HepG2 (cell line): Measurements from ENCODE around the gene NCBP2L. TPM values are rescaled to one million over a fixed set of nuclear protein-coding genes. Genes with fewer than 3 reads are reported as not detected.

ENCODE experiments used
- ATAC-seq: fragments of 200-7000 bp; cut with Tn5 transposase; 3 replicates; pipeline ENCODE4 v1.9.1; 2020; ENCODE audit warnings: mild to moderate bottlenecking, moderate library complexity
- BruUV-seq: library from RNA; stranded (reverse); fragments of 400-500 nt; replicated peaks from 2 replicates; lab custom pipeline; 2021; lab: Mats Ljungman, UMichigan
- CTCF ChIA-PET: fragments of 300-600 bp; formaldehyde crosslinking; extraction: SDS; loops from one replicate; lab custom pipeline; 2021; ENCODE audit warnings: low total read pairs, inconsistent platforms, low intra/inter-chr PET ratio; lab: Yijun Ruan, JAX
- POLR2A ChIA-PET: fragments of 350-600 bp; sonication (Branson Sonifier 250); formaldehyde crosslinking; loops from one replicate; lab custom pipeline; 2020; ENCODE audit warnings: antibody characterized with exemption, inconsistent platforms; lab: Yijun Ruan, JAX
- DNase-seq: peaks from one replicate; pipeline ENCODE4 v3.0.0-alpha.2; 2015; ENCODE audit warnings: low spot score
- FAIRE-seq: peaks from 3 replicates; lab custom pipeline; 2011; peaks lifted over from hg19 to GRCh38; lab: Jason Lieb, UNC
- H2AFZ ChIP-seq: one replicate; pipeline ENCODE4 v1.6.1; 2011; ENCODE audit warnings: low read length, inconsistent platforms
- H3K27ac ChIP-seq: fragments of 300-600 bp; 3 replicates; pipeline ENCODE4 v1.8.0; 2011; ENCODE audit warnings: mixed run types, mild to moderate bottlenecking, mixed read lengths, low read length, inconsistent platforms; ENCODE audit not compliant: insufficient read depth; ENCODE audit errors: extremely low read length
- H3K27me3 ChIP-seq, 2 experiments: fragments of 200-600 bp in 1 of 2; 2 replicates in 1 of 2; 3 replicates in 1 of 2; pipeline versions ENCODE4 v1.6.0 to v1.8.0; 2011; ENCODE audit warnings: low read length in 2 of 2, mild to moderate bottlenecking in 2 of 2, moderate library complexity in 2 of 2, inconsistent platforms in 1 of 2; ENCODE audit not compliant: insufficient read depth in 2 of 2, control insufficient read depth in 1 of 2
- H3K36me3 ChIP-seq, 2 experiments: fragments of 200-600 bp in 1 of 2; replicated peaks in 1 of 2; 2 replicates in 1 of 2; 3 replicates in 1 of 2; pipeline versions ENCODE4 v1.5.1 to v1.8.0; 2011; ENCODE audit warnings: low read length in 2 of 2, inconsistent platforms in 1 of 2; ENCODE audit not compliant: insufficient read depth in 2 of 2, control insufficient read depth in 1 of 2
- H3K4me1 ChIP-seq: 2 replicates; pipeline ENCODE4 v1.5.1; 2012; ENCODE audit warnings: low read length, inconsistent platforms; ENCODE audit not compliant: insufficient read depth
- H3K4me2 ChIP-seq: 2 replicates; pipeline ENCODE4 v1.6.0; 2011; ENCODE audit warnings: low read depth, low read length, inconsistent platforms
- H3K4me3 ChIP-seq, 3 experiments: fragments of 200-600 bp in 1 of 3; sonication (generic), shearing (Covaris generic) in 1 of 3; replicated peaks in 1 of 3; 2 replicates each; pipeline ENCODE4 v1.5.1; 2011 to 2016; ENCODE audit warnings: low read length in 3 of 3, inconsistent platforms in 2 of 3, low read depth in 2 of 3, mild to moderate bottlenecking in 2 of 3, control low read depth in 1 of 3, mixed read lengths in 1 of 3; ENCODE audit not compliant: insufficient read depth in 1 of 3
- H3K79me2 ChIP-seq: one replicate; pipeline ENCODE4 v1.6.1; 2011; ENCODE audit warnings: low read length, inconsistent platforms; ENCODE audit not compliant: insufficient read depth
- H3K9ac ChIP-seq: 2 replicates; pipeline ENCODE4 v1.6.0; 2011; ENCODE audit warnings: mild to moderate bottlenecking, low read depth, low read length, inconsistent platforms; ENCODE audit not compliant: insufficient read depth
- H3K9me3 ChIP-seq: 2 replicates; pipeline ENCODE4 v1.5.1; 2012; ENCODE audit warnings: mild to moderate bottlenecking, low read length
- H4K20me1 ChIP-seq: 2 replicates; pipeline ENCODE4 v1.6.0; 2011; ENCODE audit warnings: inconsistent platforms, mild to moderate bottlenecking, low read length, moderate library complexity; ENCODE audit not compliant: insufficient read depth
- DBP ChIP-seq: sonication (generic); formaldehyde crosslinking; IDR thresholded peaks from 2 replicates; pipeline ENCODE4 v1.4.0; 2020; ENCODE audit warnings: missing genetic modification reagents; ENCODE audit errors: not compliant biosample characterization
- HOXD1 ChIP-seq: sonication (generic); formaldehyde crosslinking; IDR thresholded peaks from 2 replicates; pipeline ENCODE4 v1.5.0; 2020; ENCODE audit warnings: missing genetic modification reagents
- IKZF4 ChIP-seq: sonication (generic); formaldehyde crosslinking; IDR thresholded peaks from 2 replicates; pipeline ENCODE4 v1.5.1; 2020; ENCODE audit warnings: borderline replicate concordance, mild to moderate bottlenecking, low read depth, missing genetic modification reagents; ENCODE audit errors: not compliant biosample characterization
- IRF9 ChIP-seq: sonication (generic); formaldehyde crosslinking; IDR thresholded peaks from 2 replicates; pipeline ENCODE4 v1.8.0; 2022; ENCODE audit warnings: missing genetic modification reagents, mild to moderate bottlenecking, borderline replicate concordance
- JARID2 ChIP-seq: sonication (generic); formaldehyde crosslinking; IDR thresholded peaks from 2 replicates; pipeline ENCODE4 v1.8.1; 2023; ENCODE audit warnings: missing genetic modification reagents, inconsistent platforms; ENCODE audit not compliant: insufficient replicate concordance
- TBX3 ChIP-seq: fragments of 450-650 bp; IDR thresholded peaks from 2 replicates; pipeline ENCODE4 v1.6.1; 2017; ENCODE audit warnings: antibody characterized with exemption, mild to moderate bottlenecking, inconsistent platforms, borderline replicate concordance
- TCF12 ChIP-seq, 2 experiments: fragments of 450-650 bp in 1 of 2; sonication (generic) in 1 of 2; formaldehyde crosslinking in 1 of 2; IDR thresholded peaks; 2 replicates each; pipeline versions ENCODE4 v1.6.1 to v1.8.0; 2017 to 2022; ENCODE audit warnings: antibody characterized with exemption in 1 of 2, mild to moderate bottlenecking in 1 of 2, missing genetic modification reagents in 1 of 2, moderate library complexity in 1 of 2
- TOPORS ChIP-seq: sonication (generic); formaldehyde crosslinking; IDR thresholded peaks from 2 replicates; pipeline ENCODE4 v1.8.0; 2023; ENCODE audit warnings: mild to moderate bottlenecking, missing genetic modification reagents
- ZNF280D ChIP-seq: sonication (generic); formaldehyde crosslinking; IDR thresholded peaks from 2 replicates; pipeline ENCODE4 v1.5.1; 2020; ENCODE audit warnings: mild to moderate bottlenecking, missing genetic modification reagents
- WGBS: methylation state at CpG from one replicate; pipeline ENCODE4 v1.1.6; 2017; ENCODE audit warnings: low lambda C conversion rate; 5-methylcytosine and 5-hydroxymethylcytosine counted together
- in situ Hi-C: cut with HindIII; loops from 2 replicates; pipeline ENCODE4 v1.10.0; 2017; ENCODE audit warnings: low pct_unique_long_range_greater_than_20kb; ENCODE audit not compliant: extremely low pct_ligation_motif_present
- intact Hi-C: fragments of 100-400 bp; cut with micrococcal nuclease; formaldehyde crosslinking; loops from one replicate; pipeline ENCODE4 v1.10.0; 2022; ENCODE audit not compliant: unreplicated experiment
- polyA plus RNA-seq, 8 experiments: library from polyadenylated mRNA; depleted of rRNA in 3 of 8; stranded (reverse) in 7 of 8; unstranded in 1 of 8; fragments of >200 nt; fragmentation: Illumina TruSeq in 4 of 8; extraction: Trizol in 4 of 8; gene quantifications; 2 replicates each; pipeline versions ENCODE4 v1.2.1 to v1.2.3, GENCODE V29; 2011 to 2016; ENCODE audit warnings: low read depth in 4 of 8, missing spikeins in 1 of 8, mixed read lengths in 1 of 8; ENCODE audit not compliant: insufficient read depth in 1 of 8
- total RNA-seq, 5 experiments: library from RNA; depleted of rRNA; stranded (reverse); fragments of >200 nt; fragmentation: Illumina TruSeq; extraction: Trizol; gene quantifications; 2 replicates each; pipeline ENCODE4 v1.2.3, GENCODE V29; 2016; ENCODE audit warnings: low read depth in 1 of 5

NCBP2L gene
- total and polyA plus RNA-seq, 2 of the 13 experiments (the other 11 are each of a cell fraction or from before 2014, with no cell fraction given): not detected

GRCh38 chrX:107827030-107827831 lies 49.7 kb downstream of the NCBP2L start:
- H3K4me2 ChIP-seq: peak overlapping the region; percentile 58; the same call in 1 of the 2 replicates
- H3K36me3 ChIP-seq: no peaks in the 10 kb centered on the region
- no peak overlapping the region for H3K27ac ChIP-seq
- ATAC-seq (no peak), DNase-seq (no peak), FAIRE-seq (no peak)
- no peaks in the 10 kb centered on the region for H3K79me2 ChIP-seq
- H2AFZ ChIP-seq: no peak overlapping the region
- 0 out of 6 replicates have a peak overlapping the region, but pooled peaks of 2 of the 3 experiments have one; percentile 26 to 48 for H3K4me3 ChIP-seq
- 13% methylated on average over 9 of the region's 13 CpGs for WGBS
- in situ Hi-C loops (no loop called here), intact Hi-C loops (no loop called here)
- H3K4me1 ChIP-seq: no peaks in the 10 kb centered on the region
- peaks cover 1 to 13% of the 10 kb centered on the region in 2 experiments; a peak in 3 of 5 replicates for H3K27me3 ChIP-seq
- POLR2A ChIA-PET: no interaction called here
- no peaks in the 10 kb centered on the region for H3K9me3 ChIP-seq
- H3K9ac ChIP-seq: no peak overlapping the region
- TF ChIP-seq IKZF4 (no peak), TCF12 (IDR thresholded peaks at IDR 0.05) (no peak), TCF12 (CRISPR knock-in tag; IDR thresholded peaks at IDR 0.05) (no peak), JARID2 (CRISPR knock-in tag) (no peak), TBX3 (no peak), TOPORS (CRISPR knock-in tag) (no peak), IRF9 (CRISPR knock-in tag) (no peak), ZNF280D (CRISPR knock-in tag) (no peak), DBP (CRISPR knock-in tag) (no peak), HOXD1 (no peak)
- no peaks in the 10 kb centered on the region for H4K20me1 ChIP-seq
- CTCF ChIA-PET: no interaction called here
- no TSS peak for BruUV-seq
